A673 (cell line): ENCODE data around the gene TAMALIN. TPM values are rescaled to one million over a fixed set of nuclear protein-coding genes. Genes with fewer than 3 reads are reported as not detected.

Experiments used
- BruUV-seq: library from RNA; stranded (reverse); fragments of 400-500 nt; replicated peaks from 2 replicates; lab custom pipeline; 2021; lab: Mats Ljungman, UMichigan
- CTCF ChIA-PET: fragments of 300-600 bp; sonication (Branson Sonifier 250); formaldehyde crosslinking; loops from one replicate; lab custom pipeline; 2022; ENCODE audit warnings: antibody characterized with exemption; lab: Charles Lee
- POLR2A ChIA-PET: fragments of 300-600 bp; sonication (Branson Sonifier 250); formaldehyde crosslinking; loops from one replicate; lab custom pipeline; 2022; ENCODE audit warnings: antibody characterized with exemption; ENCODE audit not compliant: low non-redundant PET; lab: Charles Lee
- DNase-seq: peaks from one replicate; pipeline ENCODE4 v3.0.0-alpha.2; 2015; ENCODE audit warnings: low spot score
- H3K27ac ChIP-seq: fragments of 200-600 bp; sonication (generic); 2 replicates; pipeline ENCODE4 v1.5.1; 2016; ENCODE audit warnings: mixed run types, low read depth, mild to moderate bottlenecking, mixed read lengths, antibody characterized with exemption, low read length; ENCODE audit not compliant: poor library complexity, severe bottlenecking
- H3K27me3 ChIP-seq: fragments of 200-600 bp; sonication (generic); replicated peaks from 2 replicates; pipeline ENCODE4 v1.6.1; 2017; ENCODE audit warnings: mixed run types, low read depth, mild to moderate bottlenecking, mixed read lengths, antibody characterized with exemption, low read length; ENCODE audit not compliant: insufficient read depth, poor library complexity
- H3K36me3 ChIP-seq: fragments of 200-600 bp; sonication (generic); 2 replicates; pipeline ENCODE4 v1.6.1; 2016; ENCODE audit warnings: mixed run types, mild to moderate bottlenecking, mixed read lengths, antibody characterized with exemption, low read length; ENCODE audit not compliant: insufficient read depth, poor library complexity, severe bottlenecking
- H3K4me1 ChIP-seq: fragments of 200-600 bp; sonication (generic); 2 replicates; pipeline ENCODE4 v1.6.1; 2017; ENCODE audit warnings: mixed run types, mild to moderate bottlenecking, mixed read lengths, antibody characterized with exemption, low read length; ENCODE audit not compliant: insufficient read depth, poor library complexity, severe bottlenecking
- H3K4me3 ChIP-seq: fragments of 200-600 bp; sonication (generic); 2 replicates; pipeline ENCODE4 v1.5.1; 2016; ENCODE audit warnings: low read depth, mixed run types, mild to moderate bottlenecking, mixed read lengths, low read length; ENCODE audit not compliant: poor library complexity, severe bottlenecking
- H3K9me3 ChIP-seq: fragments of 200-600 bp; sonication (generic); 2 replicates; pipeline ENCODE4 v1.6.1; 2016; ENCODE audit warnings: mixed run types, low read depth, mild to moderate bottlenecking, mixed read lengths, antibody characterized with exemption, low read length; ENCODE audit not compliant: poor library complexity, severe bottlenecking
- EZH2 ChIP-seq: fragments of 200-600 bp; sonication (generic); IDR thresholded peaks from 2 replicates; pipeline ENCODE4 v1.6.1; 2017; ENCODE audit warnings: borderline replicate concordance, low read depth, mild to moderate bottlenecking, mixed read lengths, antibody characterized with exemption, low read length; ENCODE audit not compliant: poor library complexity, severe bottlenecking
- intact Hi-C: fragments of 100-400 bp; cut with micrococcal nuclease; formaldehyde crosslinking; loops from one replicate; pipeline ENCODE4 v1.10.0; 2022; ENCODE audit not compliant: unreplicated experiment
- total RNA-seq: library from RNA; stranded (reverse); gene quantifications from 2 replicates; pipeline ENCODE4 v1.2.3, GENCODE V29; 2021
- TF ChIP-seq, protein P1 (sequence below): fragments of 300-800, 200-600 bp; sonication (generic); conservative IDR thresholded peaks from 2 replicates; pipeline ENCODE4 v1.5.1; 2017; ENCODE audit warnings: low read depth, mild to moderate bottlenecking, antibody characterized with exemption, low read length, moderate library complexity, mixed read lengths

The TAMALIN gene
- total RNA-seq, 1 experiment from 2014 or later, result 4.8 TPM

DNA sequence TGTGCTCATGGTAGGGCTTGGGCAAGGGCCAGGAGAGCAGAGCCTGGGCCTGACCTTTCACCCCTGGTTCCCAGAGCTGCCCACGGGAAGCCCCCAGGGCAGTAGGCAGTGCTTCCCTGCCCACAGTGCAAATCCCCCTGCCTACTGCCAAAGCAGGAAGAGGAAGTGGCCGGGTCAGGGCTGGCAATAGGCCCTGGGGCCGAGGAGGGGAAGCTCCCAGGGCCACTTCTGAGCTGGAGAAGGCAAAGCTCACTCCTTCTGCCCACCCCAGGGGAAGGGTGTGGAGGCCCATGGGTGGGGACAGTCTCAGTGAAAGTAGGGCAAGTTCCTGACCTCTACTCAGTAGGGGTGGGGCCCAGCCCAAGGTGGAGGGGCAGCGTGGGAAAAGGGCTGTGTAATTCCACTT is 39.1 kb downstream of the TAMALIN start:
- Histone ChIP-seq H3K36me3 (no peaks in the 10 kb centered on the region), H3K4me3 (no peak overlapping the region), H3K27ac (no peak overlapping the region), H3K4me1 (peaks cover 10% of the 10 kb centered on the region), H3K9me3 (no peaks in the 10 kb centered on the region), H3K27me3 (no peaks in the 10 kb centered on the region)
- CTCF ChIA-PET, result no interaction called here
- BruUV-seq, result no TSS peak
- TF ChIP-seq, protein P1, sequence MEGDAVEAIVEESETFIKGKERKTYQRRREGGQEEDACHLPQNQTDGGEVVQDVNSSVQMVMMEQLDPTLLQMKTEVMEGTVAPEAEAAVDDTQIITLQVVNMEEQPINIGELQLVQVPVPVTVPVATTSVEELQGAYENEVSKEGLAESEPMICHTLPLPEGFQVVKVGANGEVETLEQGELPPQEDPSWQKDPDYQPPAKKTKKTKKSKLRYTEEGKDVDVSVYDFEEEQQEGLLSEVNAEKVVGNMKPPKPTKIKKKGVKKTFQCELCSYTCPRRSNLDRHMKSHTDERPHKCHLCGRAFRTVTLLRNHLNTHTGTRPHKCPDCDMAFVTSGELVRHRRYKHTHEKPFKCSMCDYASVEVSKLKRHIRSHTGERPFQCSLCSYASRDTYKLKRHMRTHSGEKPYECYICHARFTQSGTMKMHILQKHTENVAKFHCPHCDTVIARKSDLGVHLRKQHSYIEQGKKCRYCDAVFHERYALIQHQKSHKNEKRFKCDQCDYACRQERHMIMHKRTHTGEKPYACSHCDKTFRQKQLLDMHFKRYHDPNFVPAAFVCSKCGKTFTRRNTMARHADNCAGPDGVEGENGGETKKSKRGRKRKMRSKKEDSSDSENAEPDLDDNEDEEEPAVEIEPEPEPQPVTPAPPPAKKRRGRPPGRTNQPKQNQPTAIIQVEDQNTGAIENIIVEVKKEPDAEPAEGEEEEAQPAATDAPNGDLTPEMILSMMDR, result no peak
- no peak for DNase-seq
- intact Hi-C loops, result no loop called here
- POLR2A ChIA-PET, result no interaction called here

DNA sequence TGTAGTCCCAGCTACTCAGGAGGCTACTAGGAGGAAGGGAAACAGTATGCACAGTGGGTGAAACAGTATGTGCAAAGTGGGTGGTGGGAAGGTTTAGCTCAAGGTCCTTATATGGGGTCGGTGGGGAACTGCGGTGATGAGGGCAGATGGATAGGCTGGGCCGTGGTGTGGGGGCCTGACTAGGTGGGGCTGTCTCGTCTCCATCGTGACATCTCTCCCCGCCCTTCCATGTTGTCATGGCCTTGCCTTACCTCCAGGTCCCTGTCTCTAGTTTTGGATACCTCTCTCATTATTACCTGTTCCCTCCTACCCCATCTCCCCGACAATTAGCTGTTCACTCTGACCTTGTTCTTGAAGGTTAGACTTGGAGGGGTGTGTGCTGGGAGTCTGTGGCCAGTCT is 40.1 kb downstream of the TAMALIN start:
- POLR2A ChIA-PET, result no interaction called here

DNA sequence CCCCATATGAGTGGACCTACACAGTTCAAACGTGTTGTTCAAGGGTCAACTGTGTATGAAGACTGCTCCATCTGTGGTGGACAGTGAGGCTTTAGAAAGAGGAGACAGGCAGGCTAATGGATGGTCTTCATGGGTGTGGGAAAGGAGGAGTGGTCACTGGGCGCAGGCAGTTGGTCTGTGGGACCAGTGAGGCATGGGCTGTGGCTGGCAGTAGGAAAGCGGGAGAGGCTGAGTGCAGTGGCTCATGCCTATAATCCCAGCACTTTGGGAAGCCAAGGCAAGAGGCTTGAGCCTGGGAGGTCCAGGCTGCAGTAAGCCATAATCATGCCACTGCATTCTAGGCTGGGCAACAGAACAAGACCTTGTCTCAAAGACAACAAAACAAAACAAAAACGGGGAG is 42.5 kb downstream of the TAMALIN start:
- Histone ChIP-seq H3K36me3 (no peaks in the 10 kb centered on the region), H3K27me3 (no peaks in the 10 kb centered on the region), H3K4me3 (no peak overlapping the region), H3K27ac (no peak overlapping the region), H3K9me3 (no peaks in the 10 kb centered on the region), H3K4me1 (peaks cover 12% of the 10 kb centered on the region)
- BruUV-seq, result no TSS peak
- POLR2A ChIA-PET, result no interaction called here
- intact Hi-C loops, result no loop called here
- TF ChIP-seq EZH2, result no peak
- TF ChIP-seq, protein P1, result no peak
- CTCF ChIA-PET, result no interaction called here
- no peak for DNase-seq

More for the DNA sequence above, 40.1 kb downstream of the TAMALIN start:
- peaks cover 12% of the 10 kb centered on the region for H3K4me1 ChIP-seq
- TF ChIP-seq EZH2, result no peak
- TF ChIP-seq, protein P1, result no peak
- no peak overlapping the region for H3K4me3 ChIP-seq
- no peaks in the 10 kb centered on the region for H3K9me3 ChIP-seq
- H3K36me3 ChIP-seq, result no peaks in the 10 kb centered on the region
- BruUV-seq, result no TSS peak
- intact Hi-C loops, result no loop called here
- DNase-seq, result no peak
- CTCF ChIA-PET, result interaction anchor here (0.6 kb wide), 1 partner anchor 22 kb away, joined by 3 read pairs; no protein-coding TSS in a partner anchor
- H3K27ac ChIP-seq, result no peak overlapping the region
- H3K27me3 ChIP-seq, result no peaks in the 10 kb centered on the region
